ENCODE measurements around the gene CRX. TPM values are rescaled to one million over a fixed set of nuclear protein-coding genes. Genes with fewer than 3 reads are reported as not detected.

CRX gene
- total RNA-seq, 1 experiment from 2014 or later, result 0.34 TPM

Other genes with a start within 250 kb of the CRX start
- not detected in 2 replicates for gene ZNF541, start 248.8 kb upstream of the CRX start, total RNA-seq (2014; rRNA removed; shearing (Covaris generic))
- gene BICRA, start 212.8 kb upstream of the CRX start, total RNA-seq (2014; rRNA removed; shearing (Covaris generic)), result 0.10 and 5.7 TPM in 2 replicates
- gene EHD2, start 108.5 kb upstream of the CRX start, total RNA-seq (2014; rRNA removed; shearing (Covaris generic)), result not detected in 2 replicates
- gene NOP53, start 76.4 kb upstream of the CRX start, total RNA-seq (2014; rRNA removed; shearing (Covaris generic)), result 431 and 471 TPM in 2 replicates
- gene SELENOW, start 43.2 kb upstream of the CRX start, total RNA-seq (2014; rRNA removed; shearing (Covaris generic)), result 322 and 424 TPM in 2 replicates
- gene TPRX1, start 17.4 kb upstream of the CRX start, total RNA-seq (2014; rRNA removed; shearing (Covaris generic)), result not detected in 2 replicates
- not detected in 2 replicates for gene TPRX2, start 37.3 kb downstream of the CRX start, total RNA-seq (2014; rRNA removed; shearing (Covaris generic))
- not detected in 2 replicates for gene SULT2A1, start 64.4 kb downstream of the CRX start, total RNA-seq (2014; rRNA removed; shearing (Covaris generic))
- gene BSPH1, start 170.2 kb downstream of the CRX start, total RNA-seq (2014; rRNA removed; shearing (Covaris generic)), result not detected in 2 replicates
- not detected in 2 replicates for gene ELSPBP1, start 172.7 kb downstream of the CRX start, total RNA-seq (2014; rRNA removed; shearing (Covaris generic))
- not detected in 2 replicates for gene CABP5, start 222.1 kb downstream of the CRX start, total RNA-seq (2014; rRNA removed; shearing (Covaris generic))